Gastroesophageal sphincter (tissue), 4 donors: Measurements from ENCODE around the gene DYNLT4. TPM values are rescaled to one million over a fixed set of nuclear protein-coding genes. Genes with fewer than 3 reads are reported as not detected.

ENCODE experiments used
- ATAC-seq: fragments of 150-250 bp; one replicate; pipeline ENCODE4 v1.9.1; 2016; ENCODE audit warnings: mild to moderate bottlenecking, moderate library complexity
- H3K27ac ChIP-seq, 4 donors: fragments of 200-600 bp; sonication (generic) in 3 of 4; 1 replicate in 3 of 4; 2 replicates in 1 of 4; pipeline ENCODE4 v1.5.1; 2016 to 2019
- H3K27me3 ChIP-seq: fragments of 200-600 bp; sonication (generic); one replicate; pipeline ENCODE4 v1.5.1; 2019
- H3K36me3 ChIP-seq, 2 donors: fragments of 200-600 bp; sonication (generic); one replicate each; pipeline ENCODE4 v1.5.1; 2019; ENCODE audit warnings: control low read depth in 1 of 2
- H3K4me1 ChIP-seq, 3 donors: fragments of 200-600 bp; sonication (generic); 1 replicate in 2 of 3; 2 replicates in 1 of 3; pipeline ENCODE4 v1.5.1; 2016 to 2019; ENCODE audit warnings: control low read depth in 2 of 3
- H3K4me3 ChIP-seq, 2 donors: fragments of 200-600 bp; sonication (generic); one replicate each; pipeline ENCODE4 v1.5.1; 2019; ENCODE audit warnings: mild to moderate bottlenecking in 1 of 2, moderate library complexity in 1 of 2
- H3K9me3 ChIP-seq, 3 donors: fragments of 200-600 bp; sonication (generic); one replicate each; pipeline ENCODE4 v1.5.1; 2017 to 2019; ENCODE audit warnings: control low read depth in 2 of 3
- CTCF ChIP-seq, 4 experiments: fragments of 200-600 bp in 2 of 4; fragments of 450-650 bp in 2 of 4; sonication (generic) in 1 of 4; IDR thresholded peaks; one replicate each; pipeline ENCODE4 v1.5.1; 2017 to 2019; ENCODE audit warnings: antibody characterized with exemption in 4 of 4, mild to moderate bottlenecking in 2 of 4, moderate library complexity in 2 of 4
- EP300 ChIP-seq: sonication (generic); formaldehyde crosslinking; IDR thresholded peaks from one replicate; pipeline ENCODE4 v1.6.1; 2017; ENCODE audit warnings: antibody characterized with exemption, mild to moderate bottlenecking
- POLR2A ChIP-seq, 2 donors: fragments of 450-650 bp; IDR thresholded peaks; one replicate each; pipeline ENCODE4 v1.6.1; 2017; ENCODE audit warnings: antibody characterized with exemption in 2 of 2, mild to moderate bottlenecking in 2 of 2, moderate library complexity in 1 of 2
- POLR2AphosphoS5 ChIP-seq: sonication (generic); formaldehyde crosslinking; IDR thresholded peaks from one replicate; pipeline ENCODE4 v1.6.1; 2017; ENCODE audit warnings: antibody characterized with exemption
- WGBS, 2 donors: methylation state at CpG; one replicate each; pipeline ENCODE4 v1.1.5; 2018; ENCODE audit warnings: low coverage in 1 of 2; 5-methylcytosine and 5-hydroxymethylcytosine counted together
- total RNA-seq, 4 donors: library from RNA; depleted of rRNA; stranded (reverse); fragments of >200 nt; gene quantifications; one replicate each; pipeline ENCODE4 v1.1.0, GENCODE V29; 2016

The DYNLT4 gene
- total RNA-seq, 4 donors from 2014 or later: 1.4 TPM; not detected in 3

- no peak overlapping the region for H3K4me3 ChIP-seq
- 74 to 100% methylated on average over 2 to 3 of the region's 12 CpGs for WGBS, 2 donors
- no peaks in the 10 kb centered on the region for H3K27me3 ChIP-seq
- H3K9me3 ChIP-seq: no peaks in the 10 kb centered on the region
- TF ChIP-seq POLR2A (IDR thresholded peaks at IDR 0.05) (no peak), CTCF (IDR thresholded peaks at IDR 0.05) (no peak), POLR2AphosphoS5 (no peak), EP300 (no peak)
- no peak overlapping the region for H3K27ac ChIP-seq
- ATAC-seq: no peak
- peaks cover 0 to 4% (median 0%) of the 10 kb centered on the region in 3 donors for H3K4me1 ChIP-seq
- peaks cover 0 to 28% of the 10 kb centered on the region in 2 donors for H3K36me3 ChIP-seq
These were observed 22.6 kb upstream of the DYNLT4 start for GRCh38 chr1:44829506-44830384.

GRCh38 chr1:44828841-44829440 lies 21.8 kb upstream of the DYNLT4 start:
- ATAC-seq: no peak
- H3K4me3 ChIP-seq: no peak overlapping the region
- WGBS, 2 donors: 83 to 87% methylated on average over 1 to 13 of the region's 15 CpGs
- peaks cover 0 to 28% of the 10 kb centered on the region in 2 donors for H3K36me3 ChIP-seq
- TF ChIP-seq CTCF (IDR thresholded peaks at IDR 0.05): no peak
- no peak for TF ChIP-seq EP300
- TF ChIP-seq POLR2A (IDR thresholded peaks at IDR 0.05): no peak
- TF ChIP-seq POLR2AphosphoS5: no peak
- peaks cover 0 to 4% (median 0%) of the 10 kb centered on the region in 3 donors for H3K4me1 ChIP-seq
- H3K9me3 ChIP-seq: no peaks in the 10 kb centered on the region
- H3K27me3 ChIP-seq: no peaks in the 10 kb centered on the region
- H3K27ac ChIP-seq: no peak overlapping the region

GRCh38 chr1:44828003-44828651 lies 21.0 kb upstream of the DYNLT4 start:
- no peak overlapping the region for H3K27ac ChIP-seq
- no peaks in the 10 kb centered on the region for H3K9me3 ChIP-seq
- peaks cover 0 to 28% of the 10 kb centered on the region in 2 donors for H3K36me3 ChIP-seq
- no peak for ATAC-seq
- WGBS, 2 donors: 83 to 93% methylated on average over 7 to 8 of the region's 21 CpGs
- H3K27me3 ChIP-seq: no peaks in the 10 kb centered on the region
- peaks cover 0 to 4% (median 0%) of the 10 kb centered on the region in 3 donors for H3K4me1 ChIP-seq
- no peak overlapping the region for H3K4me3 ChIP-seq
- TF ChIP-seq EP300 (no peak), POLR2A (IDR thresholded peaks at IDR 0.05) (no peak), CTCF (IDR thresholded peaks at IDR 0.05) (no peak), POLR2AphosphoS5 (no peak)

GRCh38 chr1:44827197-44828002 lies 20.2 kb upstream of the DYNLT4 start:
- Histone ChIP-seq H3K4me3 (no peak overlapping the region), H3K9me3 (no peaks in the 10 kb centered on the region), H3K4me1 (peaks cover 0 to 4% (median 0%) of the 10 kb centered on the region in 3 donors), H3K36me3 (peaks cover 0 to 28% of the 10 kb centered on the region in 2 donors), H3K27ac (peak overlapping the region in 2 of 4 donors; percentile 18 to 46), H3K27me3 (no peaks in the 10 kb centered on the region)
- TF ChIP-seq CTCF (IDR thresholded peaks at IDR 0.05): no peak
- no peak for TF ChIP-seq POLR2AphosphoS5
- TF ChIP-seq POLR2A (IDR thresholded peaks at IDR 0.05): no peak
- no peak for TF ChIP-seq EP300
- WGBS, 2 donors: no CpG with 5 or more reads among the region's 28 CpGs
- ATAC-seq: no peak
